ENCODE measurements around the gene TMC8.
"Not testable (repeated sequence)": the region's sequence is repeated elsewhere in the genome, so short reads cannot be mapped to it uniquely, and the experiment has no call there.

Gene TMC8

GRCh38 chr17:78112518-78113471 is 17.8 kb upstream of the TMC8 start:
- peak; percentile 68 to 82 for DNase-seq (ENCODE audit: low spot score in 2 of 2)
- Mint-ChIP-seq H3K4me3 (peak overlapping the region; percentile 52), H3K36me3 (ENCODE audit: insufficient read depth) (peaks cover 75% of the 10 kb centered on the region), H3K27me3 (no peaks in the 10 kb centered on the region), H3K9me3 (no peaks in the 10 kb centered on the region), H3K4me1 (peaks cover 46% of the 10 kb centered on the region), H3K27ac (ENCODE audit: low read depth) (peak overlapping the region; percentile 90)
- ATAC-seq (replicated peaks; ENCODE audit: extremely low read depth, poor library complexity, severe bottlenecking), result peak; percentile 52

GRCh38 chr17:78113804-78114785 is 16.5 kb upstream of the TMC8 start:
- Mint-ChIP-seq H3K9me3 (no peaks in the 10 kb centered on the region), H3K4me3 (peak overlapping the region; percentile 52), H3K36me3 (ENCODE audit: insufficient read depth) (peaks cover 78% of the 10 kb centered on the region), H3K27me3 (no peaks in the 10 kb centered on the region), H3K4me1 (peaks cover 43% of the 10 kb centered on the region), H3K27ac (ENCODE audit: low read depth) (peak overlapping the region; percentile 90)
- no peak for DNase-seq (ENCODE audit: low spot score in 2 of 2)
- ATAC-seq (replicated peaks; ENCODE audit: extremely low read depth, poor library complexity, severe bottlenecking), result peak; percentile 77

DNA sequence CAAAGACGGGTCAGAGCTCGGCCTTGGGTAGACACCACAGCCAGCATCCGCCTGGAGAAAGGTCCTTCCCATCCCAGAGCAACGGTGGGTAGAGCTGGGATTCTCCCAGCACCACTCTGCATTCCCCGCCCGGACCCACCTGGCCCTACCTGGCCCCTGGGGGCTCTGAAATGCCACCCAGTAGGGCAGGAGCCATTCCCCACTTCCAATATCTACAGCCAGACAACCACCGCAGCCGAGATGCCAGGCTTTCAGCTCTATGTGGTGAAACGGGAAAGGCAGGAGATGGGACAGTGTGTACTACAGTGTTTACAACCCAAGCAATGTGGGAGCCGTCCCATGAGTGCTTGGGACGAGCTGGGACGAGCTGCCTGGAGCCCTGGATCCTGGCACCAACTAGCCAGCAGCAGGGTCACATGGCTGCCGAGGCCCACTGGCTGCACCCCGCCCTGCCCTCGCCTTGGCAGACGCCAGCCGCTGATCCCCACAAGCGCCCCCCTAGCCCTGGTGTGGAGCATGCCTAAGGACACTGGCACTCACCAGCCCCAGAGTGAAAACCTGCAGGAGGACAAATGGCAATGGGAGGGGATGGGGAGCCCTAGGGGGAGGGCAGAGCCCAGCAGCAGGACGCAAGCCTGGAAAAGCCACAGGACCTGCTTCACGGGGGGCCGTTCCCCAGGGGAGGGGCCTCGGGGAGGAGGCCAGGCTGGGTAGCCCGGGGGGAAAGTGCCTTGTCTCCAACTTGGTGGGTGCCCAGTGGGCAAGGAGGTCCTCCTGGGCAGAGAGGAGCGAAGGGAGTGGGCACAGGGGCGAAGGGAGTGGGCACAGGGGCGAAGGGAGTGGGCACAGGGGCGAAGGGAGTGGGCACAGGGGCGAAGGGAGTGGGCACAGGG is 15.5 kb upstream of the TMC8 start:
- no peak for ATAC-seq (replicated peaks; ENCODE audit: extremely low read depth, poor library complexity, severe bottlenecking)
- peak overlapping the region; percentile 90 for H3K27ac Mint-ChIP-seq (ENCODE audit: low read depth)
- H3K4me3 Mint-ChIP-seq, result peak overlapping the region; percentile 52
- peaks cover 76% of the 10 kb centered on the region for H3K36me3 Mint-ChIP-seq (ENCODE audit: insufficient read depth)
- no peaks in the 10 kb centered on the region for H3K27me3 Mint-ChIP-seq
- DNase-seq (ENCODE audit: low spot score in 2 of 2), result no peak
- H3K9me3 Mint-ChIP-seq, result no peaks in the 10 kb centered on the region
- peaks cover 42% of the 10 kb centered on the region for H3K4me1 Mint-ChIP-seq

DNA sequence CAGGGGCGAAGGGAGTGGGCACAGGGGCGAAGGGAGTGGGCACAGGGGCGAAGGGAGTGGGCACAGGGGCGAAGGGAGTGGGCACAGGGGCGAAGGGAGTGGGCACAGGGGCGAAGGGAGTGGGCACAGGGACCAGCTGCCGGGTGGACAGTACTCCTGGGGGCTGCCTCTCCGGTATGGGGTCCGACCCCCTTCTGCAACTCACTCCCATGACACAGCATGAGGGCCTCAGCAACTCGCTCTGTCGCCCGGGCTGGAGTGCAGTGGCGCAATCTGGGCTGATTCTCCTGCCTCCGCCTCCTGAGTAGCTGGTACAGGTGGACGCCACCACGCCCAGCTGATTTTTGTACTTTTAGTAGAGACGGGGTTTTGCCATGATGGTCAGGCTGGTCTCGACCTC is 14.8 kb upstream of the TMC8 start:
- ATAC-seq (replicated peaks; ENCODE audit: extremely low read depth, poor library complexity, severe bottlenecking); DNase-seq (ENCODE audit: low spot score in 2 of 2); H3K27ac Mint-ChIP-seq (ENCODE audit: low read depth); H3K27me3 Mint-ChIP-seq; H3K9me3 Mint-ChIP-seq; H3K4me3 Mint-ChIP-seq: not testable (repeated sequence)
- peaks cover 76% of the 10 kb centered on the region for H3K36me3 Mint-ChIP-seq (ENCODE audit: insufficient read depth)
- H3K4me1 Mint-ChIP-seq, result peaks cover 44% of the 10 kb centered on the region

GRCh38 chr17:78116411-78116810 is 14.2 kb upstream of the TMC8 start:
- Mint-ChIP-seq H3K27me3 (no peaks in the 10 kb centered on the region), H3K4me3 (no peak overlapping the region), H3K9me3 (no peaks in the 10 kb centered on the region), H3K4me1 (peaks cover 45% of the 10 kb centered on the region), H3K36me3 (ENCODE audit: insufficient read depth) (peaks cover 76% of the 10 kb centered on the region), H3K27ac (ENCODE audit: low read depth) (peak overlapping the region; percentile 73)
- ATAC-seq (replicated peaks; ENCODE audit: extremely low read depth, poor library complexity, severe bottlenecking) (no peak), DNase-seq (ENCODE audit: low spot score in 2 of 2) (no peak)

DNA sequence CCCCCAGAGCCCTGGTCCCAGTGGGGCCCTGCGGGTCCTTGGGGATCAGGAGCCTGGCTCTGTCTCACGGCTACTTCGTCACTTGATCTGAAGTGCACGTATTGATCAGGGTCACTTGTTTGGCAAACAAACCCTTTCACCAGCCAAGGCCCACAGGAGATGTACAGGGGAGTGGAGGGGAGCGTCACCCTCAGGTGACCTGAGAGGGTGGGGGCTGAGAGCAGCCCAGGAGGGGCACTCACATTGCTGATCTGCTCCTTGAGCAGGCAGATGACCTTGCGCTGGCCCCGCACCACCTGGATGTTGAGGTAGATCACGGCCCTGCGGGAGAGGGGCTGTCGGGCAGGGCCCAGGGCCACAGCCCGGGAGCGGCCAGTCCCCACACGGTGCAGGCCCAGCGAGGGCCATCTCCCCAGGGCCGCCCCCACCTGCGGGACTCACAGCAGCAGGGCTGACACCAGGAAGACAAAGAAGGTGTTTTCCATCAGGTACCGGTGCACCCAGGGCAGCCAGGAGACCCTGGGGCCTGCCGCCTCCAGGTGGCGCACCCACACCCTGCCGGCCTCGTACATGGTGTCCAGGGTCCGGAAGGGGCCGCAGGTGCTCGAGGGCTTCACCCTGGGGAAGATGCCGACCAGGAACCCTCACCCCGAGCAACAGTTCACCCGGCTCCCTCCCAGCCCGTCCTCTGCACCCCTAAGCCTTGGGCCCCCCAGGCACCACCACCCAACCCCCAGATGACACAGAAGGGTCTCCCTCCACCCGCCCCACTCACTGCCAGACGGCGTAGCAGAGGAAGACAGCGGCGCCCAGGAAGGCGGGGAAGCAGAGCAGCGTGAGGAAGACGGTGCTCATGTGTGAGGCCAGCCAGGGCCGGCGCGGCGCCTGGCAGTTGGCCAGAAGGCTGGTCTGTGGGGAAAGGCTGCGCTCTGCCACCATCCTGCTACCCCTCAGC is 13.3 kb upstream of the TMC8 start:
- ATAC-seq (replicated peaks; ENCODE audit: extremely low read depth, poor library complexity, severe bottlenecking), result no peak
- peaks cover 52% of the 10 kb centered on the region for H3K4me1 Mint-ChIP-seq
- DNase-seq (ENCODE audit: low spot score in 2 of 2), result peak in 1 of 2 donors; percentile 10
- H3K27ac Mint-ChIP-seq (ENCODE audit: low read depth), result peak overlapping the region; percentile 73
- peak overlapping the region; percentile 20 for H3K4me3 Mint-ChIP-seq
- peaks cover 83% of the 10 kb centered on the region for H3K36me3 Mint-ChIP-seq (ENCODE audit: insufficient read depth)
- no peaks in the 10 kb centered on the region for H3K27me3 Mint-ChIP-seq
- no peaks in the 10 kb centered on the region for H3K9me3 Mint-ChIP-seq

DNA sequence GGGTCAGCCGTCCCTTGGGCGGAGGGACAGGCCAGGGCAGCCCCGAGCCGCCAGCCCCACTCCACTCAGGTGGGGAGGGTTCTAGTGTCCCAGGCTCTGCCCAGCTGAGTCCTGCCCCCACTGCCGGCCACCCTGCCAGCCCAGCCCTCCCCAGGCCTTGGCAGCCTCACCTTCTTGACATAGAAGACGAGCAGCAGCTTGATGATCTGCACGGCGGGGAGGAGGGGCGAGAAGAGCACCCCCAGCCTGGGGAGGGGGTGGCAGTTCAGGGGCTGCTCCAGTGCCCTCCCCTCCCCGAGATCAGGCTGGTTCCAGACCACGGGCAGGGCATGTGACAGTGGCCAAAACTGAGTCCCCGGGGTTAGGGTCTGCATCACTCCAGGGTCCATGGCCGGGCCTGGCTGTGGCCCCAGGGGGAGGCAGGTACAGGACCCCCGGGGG is 11.8 kb upstream of the TMC8 start:
- DNase-seq (ENCODE audit: low spot score in 2 of 2) (no peak), ATAC-seq (replicated peaks; ENCODE audit: extremely low read depth, poor library complexity, severe bottlenecking) (no peak)
- Mint-ChIP-seq H3K27ac (ENCODE audit: low read depth) (no peak overlapping the region), H3K36me3 (ENCODE audit: insufficient read depth) (peaks cover 83% of the 10 kb centered on the region), H3K4me3 (no peak overlapping the region), H3K4me1 (peaks cover 52% of the 10 kb centered on the region), H3K27me3 (no peaks in the 10 kb centered on the region), H3K9me3 (no peaks in the 10 kb centered on the region)

DNA sequence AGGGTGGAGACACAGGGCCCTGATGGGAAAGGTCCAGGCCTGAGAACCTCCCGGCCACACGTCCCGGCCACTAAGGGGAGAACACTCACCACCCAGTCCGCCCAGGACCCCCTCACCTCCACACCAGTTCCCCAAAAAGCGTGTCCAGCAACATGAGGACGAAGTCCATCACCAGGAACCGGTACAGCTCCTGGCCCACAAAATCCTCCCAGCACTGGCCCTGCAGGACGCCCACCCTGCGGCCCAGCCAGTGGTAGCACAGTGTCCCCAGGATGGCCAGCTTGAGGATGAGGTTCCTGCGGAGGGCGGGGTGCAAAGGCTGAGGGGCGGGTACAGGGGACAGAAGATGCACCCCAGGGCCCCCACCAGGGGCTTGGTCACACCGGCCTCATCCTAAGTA is 10.0 kb upstream of the TMC8 start:
- DNase-seq (ENCODE audit: low spot score in 2 of 2) (no peak), ATAC-seq (replicated peaks; ENCODE audit: extremely low read depth, poor library complexity, severe bottlenecking) (no peak)
- Mint-ChIP-seq H3K4me1 (peaks cover 46% of the 10 kb centered on the region), H3K36me3 (ENCODE audit: insufficient read depth) (peaks cover 84% of the 10 kb centered on the region), H3K27ac (ENCODE audit: low read depth) (peak overlapping the region; percentile 84), H3K27me3 (no peaks in the 10 kb centered on the region), H3K9me3 (no peaks in the 10 kb centered on the region), H3K4me3 (peak overlapping the region; percentile 100)

DNA sequence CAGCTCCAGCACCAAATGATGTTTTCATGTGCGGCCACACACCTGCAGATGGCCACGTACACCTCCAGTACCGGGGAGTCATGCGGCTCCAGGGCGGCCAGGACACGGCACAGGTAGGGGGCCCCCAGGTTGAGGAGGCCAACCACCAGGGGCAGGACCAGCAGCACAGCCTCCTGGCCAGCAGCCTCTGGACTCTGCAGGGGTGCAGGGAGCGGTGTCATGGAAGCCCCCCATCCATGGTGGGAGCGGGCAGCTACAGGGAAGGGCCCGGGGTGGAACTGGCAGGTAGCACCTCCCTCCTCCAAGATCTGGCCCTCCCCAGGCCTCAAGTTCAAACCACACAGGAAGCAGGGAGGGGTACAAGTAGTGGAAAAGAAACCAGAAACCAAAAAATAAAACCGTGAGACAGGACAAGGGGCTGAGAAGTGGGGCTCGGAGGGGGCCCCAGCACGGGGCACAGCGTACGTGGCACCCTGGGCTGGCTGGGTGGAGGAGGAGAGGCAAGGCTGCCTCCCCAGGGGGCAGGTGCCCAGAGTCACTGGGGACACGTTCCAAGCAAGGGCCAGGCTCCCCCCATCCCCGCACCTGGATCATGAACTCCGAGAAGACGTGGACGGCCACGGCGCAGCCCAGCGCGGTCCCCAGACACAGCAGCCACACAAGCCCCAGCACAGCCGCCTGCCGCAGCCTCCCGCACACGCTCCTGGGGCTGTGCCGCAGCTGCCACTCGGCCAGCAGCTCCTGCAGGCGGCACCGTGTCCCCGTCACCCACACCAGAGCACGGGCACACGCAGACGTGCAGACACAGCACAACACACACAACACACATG is 9.4 kb upstream of the TMC8 start:
- Mint-ChIP-seq H3K9me3 (no peaks in the 10 kb centered on the region), H3K4me1 (peaks cover 52% of the 10 kb centered on the region), H3K27ac (ENCODE audit: low read depth) (peak overlapping the region; percentile 84), H3K36me3 (ENCODE audit: insufficient read depth) (peaks cover 87% of the 10 kb centered on the region), H3K27me3 (no peaks in the 10 kb centered on the region), H3K4me3 (peak overlapping the region; percentile 100)
- ATAC-seq (replicated peaks; ENCODE audit: extremely low read depth, poor library complexity, severe bottlenecking) (peak; percentile 69), DNase-seq (ENCODE audit: low spot score in 2 of 2) (peak in 1 of 2 donors; percentile 37)

GRCh38 chr17:78121801-78122215 is 8.8 kb upstream of the TMC8 start:
- Mint-ChIP-seq H3K4me1 (peaks cover 56% of the 10 kb centered on the region), H3K27me3 (no peaks in the 10 kb centered on the region), H3K36me3 (ENCODE audit: insufficient read depth) (peaks cover 90% of the 10 kb centered on the region), H3K9me3 (no peaks in the 10 kb centered on the region), H3K27ac (ENCODE audit: low read depth) (peak overlapping the region; percentile 84), H3K4me3 (peak overlapping the region; percentile 100)
- DNase-seq (ENCODE audit: low spot score in 2 of 2), result no peak
- ATAC-seq (replicated peaks; ENCODE audit: extremely low read depth, poor library complexity, severe bottlenecking), result no peak

Measured in central memory CD8-positive, alpha-beta T cell (primary cell).